Measurements from ENCODE around the gene CGN. TPM values are rescaled to one million over a fixed set of nuclear protein-coding genes. Genes with fewer than 3 reads are reported as not detected.

The CGN gene
- total RNA-seq, 1 donor from 2014 or later = 0.09 TPM

DNA sequence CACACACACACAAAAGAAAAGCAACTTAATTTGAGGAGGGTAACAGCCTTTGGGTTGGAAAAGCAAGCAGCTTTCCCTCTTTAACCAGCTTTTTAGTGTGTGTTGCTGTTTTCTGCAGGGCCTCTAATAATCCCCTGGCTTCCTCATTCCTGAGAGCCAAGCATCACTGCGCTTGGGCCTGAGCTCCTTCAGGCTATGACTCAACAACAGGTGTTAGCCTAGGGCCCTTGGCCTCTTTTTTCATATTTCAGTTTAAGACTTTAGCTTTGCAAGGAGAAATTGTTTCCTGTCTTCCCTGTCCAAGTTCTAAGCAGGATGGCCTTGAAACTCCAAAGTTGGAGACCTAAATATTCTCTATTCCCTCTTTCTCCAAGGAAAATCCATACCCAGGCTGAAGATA, 74.4 kb downstream of the CGN start:
- intact Hi-C loops (cut with micrococcal nuclease) = no loop called here

Other genes with a start within 250 kb of the CGN start
- gene ZNF687, start 229.1 kb upstream of the CGN start, total RNA-seq = 20.1 and 24.0 TPM in 2 replicates
- gene PI4KB, start 184.0 kb upstream of the CGN start, total RNA-seq = 64.8 and 67.4 TPM in 2 replicates
- gene RFX5, start 164.1 kb upstream of the CGN start, total RNA-seq = 75.3 and 80.4 TPM in 2 replicates
- gene SELENBP1, start 138.7 kb upstream of the CGN start, total RNA-seq = not detected in 2 replicates
- gene PSMB4, start 111.8 kb upstream of the CGN start, total RNA-seq = 335 and 353 TPM in 2 replicates
- 87.3 and 89.7 TPM in 2 replicates for gene POGZ, start 51.9 kb upstream of the CGN start, total RNA-seq
- gene TUFT1, start 28.9 kb downstream of the CGN start, total RNA-seq = 1.6 and 1.7 TPM in 2 replicates
- 26.9 and 29.5 TPM in 2 replicates for gene SNX27, start 100.7 kb downstream of the CGN start, total RNA-seq
- not detected in 2 replicates for gene CELF3, start 205.4 kb downstream of the CGN start, total RNA-seq
- not detected in 2 replicates for gene RIIAD1, start 210.1 kb downstream of the CGN start, total RNA-seq